Gastrocnemius medialis (tissue), 4 donors: Measurements from ENCODE around the gene DUSP6. TPM values are rescaled to one million over a fixed set of nuclear protein-coding genes. Genes with fewer than 3 reads are reported as not detected.
A peak's percentile ranks its signal among the peaks of the same experiment; 100 is the strongest.

Experiments
- ATAC-seq, 2 donors: fragments of 150-250 bp; one replicate each; pipeline ENCODE4 v1.9.1; 2016
- DNase-seq, 2 donors: peaks; one replicate each; pipeline ENCODE4 v3.0.0-alpha.2; 2019
- H3K27ac ChIP-seq, 4 donors: fragments of 200-600 bp; sonication (generic); 1 replicate in 1 of 4; 2 replicates in 3 of 4; pipeline ENCODE4 v1.5.1; 2016 to 2018; ENCODE audit warnings: mild to moderate bottlenecking in 2 of 4, moderate library complexity in 1 of 4
- H3K27me3 ChIP-seq, 3 donors: fragments of 200-600 bp; sonication (generic) in 2 of 3; 1 replicate in 1 of 3; 2 replicates in 2 of 3; pipeline versions ENCODE4 v1.5.1 to v1.6.0; 2016 to 2019; ENCODE audit warnings: mild to moderate bottlenecking in 1 of 3, moderate library complexity in 1 of 3
- H3K36me3 ChIP-seq, 2 donors: fragments of 200-600 bp; sonication (generic) in 1 of 2; one replicate each; pipeline ENCODE4 v1.5.1; 2017 to 2018
- H3K4me1 ChIP-seq, 2 donors: fragments of 200-600 bp; sonication (generic) in 1 of 2; one replicate each; pipeline ENCODE4 v1.5.1; 2016 to 2017; ENCODE audit warnings: mild to moderate bottlenecking in 2 of 2
- H3K4me3 ChIP-seq, 4 donors: fragments of 200-600 bp; sonication (generic) in 3 of 4; 1 replicate in 1 of 4; 2 replicates in 3 of 4; pipeline ENCODE4 v1.5.1; 2016 to 2019; ENCODE audit warnings: mild to moderate bottlenecking in 2 of 4
- H3K9me3 ChIP-seq, 3 donors: fragments of 200-600 bp; sonication (generic) in 2 of 3; 1 replicate in 1 of 3; 2 replicates in 2 of 3; pipeline ENCODE4 v1.5.1; 2016 to 2019
- CTCF ChIP-seq, 5 experiments: fragments of 450-650 bp in 3 of 5; fragments of 200-600 bp in 2 of 5; sonication (generic) in 2 of 5; IDR thresholded peaks in 4 of 5; conservative IDR thresholded peaks in 1 of 5; 1 replicate in 4 of 5; 2 replicates in 1 of 5; pipeline ENCODE4 v1.5.1; 2016 to 2019; ENCODE audit warnings: antibody characterized with exemption in 5 of 5, mild to moderate bottlenecking in 3 of 5, moderate library complexity in 3 of 5
- POLR2A ChIP-seq, 2 donors: fragments of 450-650 bp; IDR thresholded peaks; one replicate each; pipeline ENCODE4 v1.6.1; 2017; ENCODE audit warnings: antibody characterized with exemption in 2 of 2, mild to moderate bottlenecking in 2 of 2, moderate library complexity in 2 of 2
- in situ Hi-C, 4 donors: fragments of 200-750 bp; cut with MboI; loops; one replicate each; pipeline versions ENCODE4 v1.15.0 to v1.8.0; 2017; ENCODE audit warnings: low sequenced_read_pairs in 4 of 4
- intact Hi-C: fragments of 100-400 bp; cut with DNase I; formaldehyde crosslinking; loops from one replicate; pipeline ENCODE4 v1.15.1; 2023; ENCODE audit warnings: low total_unique reads
- total RNA-seq, 4 donors: library from RNA; depleted of rRNA; stranded (reverse); fragments of >200 nt; gene quantifications; one replicate each; pipeline versions ENCODE4 v1.1.0 to v1.2.3, GENCODE V29; 2016

Gene DUSP6
- total RNA-seq, 4 donors from 2014 or later = 4.2 to 23.8 (median 12.1) TPM

DNA sequence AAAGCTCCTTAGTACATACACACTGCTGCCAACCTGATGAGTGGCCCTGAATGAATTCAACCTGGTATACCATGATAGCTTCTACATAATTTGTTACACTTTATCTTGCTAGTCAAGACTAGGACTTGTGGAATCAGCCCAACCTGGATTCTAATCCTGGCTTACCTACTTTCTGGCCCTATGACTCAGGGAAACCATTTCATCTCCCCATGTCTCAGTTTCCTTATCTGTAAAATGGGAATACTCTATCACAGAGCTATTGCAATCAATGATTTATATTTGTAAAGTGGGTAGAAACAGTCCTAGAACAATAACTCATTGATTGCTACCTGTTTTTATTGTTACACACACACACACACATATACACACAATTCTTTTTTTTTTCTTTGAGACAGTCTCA lies 6.5 kb upstream of the DUSP6 start:
- Histone ChIP-seq H3K4me3 (no peak overlapping the region), H3K27ac (no peak overlapping the region), H3K36me3 (no peaks in the 10 kb centered on the region), H3K4me1 (peaks cover 4 to 9% of the 10 kb centered on the region in 2 donors), H3K27me3 (peaks cover 19 to 37% (median 24%) of the 10 kb centered on the region in 3 donors), H3K9me3 (no peaks in the 10 kb centered on the region)
- in situ Hi-C loops (no loop called here), intact Hi-C loops (no loop called here)
- TF ChIP-seq POLR2A (IDR thresholded peaks at IDR 0.05) = no peak
- TF ChIP-seq CTCF (IDR thresholded peaks at IDR 0.05 in 4 of 5, conservative IDR thresholded peaks at IDR 0.05 in 1 of 5) = no peak
- ATAC-seq = no peak
- DNase-seq = no peak

- TF ChIP-seq CTCF (IDR thresholded peaks at IDR 0.05 in 4 of 5, conservative IDR thresholded peaks at IDR 0.05 in 1 of 5) (no peak), POLR2A (IDR thresholded peaks at IDR 0.05) (no peak)
- Histone ChIP-seq H3K4me3 (no peak overlapping the region), H3K27me3 (peaks cover 23 to 51% (median 38%) of the 10 kb centered on the region in 3 donors), H3K4me1 (peaks cover 4 to 21% of the 10 kb centered on the region in 2 donors), H3K9me3 (no peaks in the 10 kb centered on the region), H3K36me3 (no peaks in the 10 kb centered on the region), H3K27ac (no peak overlapping the region)
- intact Hi-C loops (no loop called here), in situ Hi-C loops (no loop called here)
- no peak for DNase-seq
- ATAC-seq = no peak
Observed at GRCh38 chr12:89357297-89357730, 5.0 kb upstream of the DUSP6 start.

GRCh38 chr12:89356069-89356665 lies 3.9 kb upstream of the DUSP6 start:
- no peak for ATAC-seq
- Histone ChIP-seq H3K27me3 (peaks cover 28 to 63% (median 49%) of the 10 kb centered on the region in 3 donors), H3K4me1 (peaks cover 4 to 27% of the 10 kb centered on the region in 2 donors), H3K36me3 (no peaks in the 10 kb centered on the region), H3K27ac (no peak overlapping the region), H3K4me3 (no peak overlapping the region), H3K9me3 (no peaks in the 10 kb centered on the region)
- no peak for TF ChIP-seq POLR2A (IDR thresholded peaks at IDR 0.05)
- TF ChIP-seq CTCF (IDR thresholded peaks at IDR 0.05 in 4 of 5, conservative IDR thresholded peaks at IDR 0.05 in 1 of 5) = no peak
- in situ Hi-C loops = no loop called here
- DNase-seq = no peak
- intact Hi-C loops = no loop called here

DNA sequence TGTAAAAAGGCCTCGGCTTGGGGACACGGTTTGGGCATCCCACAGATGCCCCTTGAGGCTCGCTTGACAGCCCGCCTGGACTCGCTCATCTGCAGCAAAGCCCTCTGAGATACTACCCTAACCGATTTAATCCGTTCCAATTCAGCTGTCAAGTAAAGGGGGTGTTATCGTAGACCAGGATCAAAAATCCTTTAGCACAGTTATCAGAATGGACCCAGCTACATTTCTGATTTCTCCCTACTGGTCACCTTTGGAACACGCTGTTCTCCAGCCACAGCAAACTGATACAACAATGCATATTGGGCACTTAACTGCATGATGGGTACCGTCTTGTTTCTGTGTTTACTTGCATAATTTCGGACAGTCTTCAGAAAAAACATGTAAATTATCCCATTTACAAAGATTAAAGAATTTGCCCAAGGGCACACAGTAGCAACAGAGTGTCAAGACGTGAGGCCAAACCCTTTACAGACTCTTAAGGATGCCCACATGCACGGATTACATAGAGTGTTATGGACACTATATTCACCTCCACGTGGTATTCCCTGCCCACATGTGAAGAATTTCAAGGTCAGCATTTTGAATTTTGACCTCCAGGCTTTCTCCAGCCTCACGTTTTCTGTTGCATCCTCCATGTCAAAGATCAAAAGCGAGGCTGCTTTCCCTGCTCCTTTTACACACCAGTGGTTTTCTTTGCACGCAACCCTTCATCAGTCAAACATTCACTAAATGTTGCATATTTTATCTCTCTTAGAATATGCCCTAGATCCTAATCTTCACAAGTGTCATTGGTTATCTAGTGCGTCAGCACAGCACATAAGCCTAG lies 3.2 kb upstream of the DUSP6 start:
- DNase-seq (no peak), ATAC-seq (no peak)
- no peaks in the 10 kb centered on the region for H3K9me3 ChIP-seq
- TF ChIP-seq CTCF (IDR thresholded peaks at IDR 0.05 in 4 of 5, conservative IDR thresholded peaks at IDR 0.05 in 1 of 5) (no peak), POLR2A (IDR thresholded peaks at IDR 0.05) (no peak)
- peaks cover 4 to 27% of the 10 kb centered on the region in 2 donors for H3K4me1 ChIP-seq
- H3K27me3 ChIP-seq = peaks cover 35 to 70% (median 57%) of the 10 kb centered on the region in 3 donors
- intact Hi-C loops (no loop called here), in situ Hi-C loops (no loop called here)
- H3K36me3 ChIP-seq = no peaks in the 10 kb centered on the region
- H3K27ac ChIP-seq = peak overlapping the region in 1 of 4 donors; percentile 78
- H3K4me3 ChIP-seq = peak overlapping the region in 1 of 4 donors; percentile 76
